HG02623 (cell line): ENCODE results near the gene CAPZB.
"Not testable (repeated sequence)": the region's sequence is repeated elsewhere in the genome, so short reads cannot be mapped to it uniquely, and the experiment has no call there.

Experiments
- ATAC-seq: cut with Tn5 transposase; IDR thresholded peaks from one replicate; pipeline ENCODE4 v1.9.1; 2021; ENCODE audit warnings: moderate library complexity; ENCODE audit not compliant: unreplicated experiment

CAPZB gene

GRCh38 chr1:19499887-19500286 is 14.5 kb upstream of the CAPZB start:
- ATAC-seq = not testable (repeated sequence)

DNA sequence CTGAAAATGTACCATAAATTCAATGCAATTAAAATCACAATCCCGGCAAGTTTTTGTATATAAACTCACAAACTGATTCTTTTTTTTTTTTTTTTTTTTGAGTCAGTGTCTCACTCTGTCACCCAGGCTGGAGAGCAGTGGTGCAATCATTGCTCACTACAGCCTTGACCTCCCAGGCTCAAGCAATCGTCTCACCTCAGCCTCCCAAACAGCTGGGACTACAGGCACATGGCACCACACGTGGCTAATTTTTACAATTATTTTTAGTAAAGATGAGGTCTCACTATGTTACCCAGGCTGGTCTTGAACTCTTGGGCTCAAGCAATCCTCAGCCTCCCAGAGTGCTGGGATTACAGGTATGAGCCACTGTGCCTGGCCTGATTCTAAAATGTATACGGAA is 12.1 kb upstream of the CAPZB start:
- ATAC-seq = not testable (repeated sequence)

- ATAC-seq = no peak
These were observed 11.2 kb upstream of the CAPZB start for GRCh38 chr1:19496527-19496874.

- no peak for ATAC-seq
These were observed 10.6 kb upstream of the CAPZB start for GRCh38 chr1:19495799-19496526.

- no peak for ATAC-seq
These were observed 9.8 kb upstream of the CAPZB start for GRCh38 chr1:19495000-19495656.

- no peak for ATAC-seq
These were observed 8.2 kb upstream of the CAPZB start for GRCh38 chr1:19493547-19493946.

DNA sequence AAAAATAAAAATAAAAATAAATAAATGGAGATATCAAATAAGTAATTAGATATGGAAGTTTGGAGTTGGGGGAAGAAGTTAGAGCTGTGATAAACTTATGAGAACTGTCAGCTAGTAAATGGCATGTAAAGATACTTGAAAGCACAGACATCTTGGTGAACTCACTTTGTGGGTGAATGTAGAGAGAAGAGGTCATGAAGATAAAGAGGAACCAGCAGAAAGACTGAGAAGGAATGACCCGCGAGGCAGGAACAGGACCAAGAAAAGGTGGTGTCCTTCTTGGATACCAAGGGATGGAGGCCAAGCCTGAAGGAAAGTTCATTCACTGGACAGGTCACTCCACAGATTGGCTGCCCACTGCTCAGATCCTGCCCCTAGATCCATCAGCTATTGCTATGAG is 4.7 kb upstream of the CAPZB start:
- ATAC-seq = no peak

DNA sequence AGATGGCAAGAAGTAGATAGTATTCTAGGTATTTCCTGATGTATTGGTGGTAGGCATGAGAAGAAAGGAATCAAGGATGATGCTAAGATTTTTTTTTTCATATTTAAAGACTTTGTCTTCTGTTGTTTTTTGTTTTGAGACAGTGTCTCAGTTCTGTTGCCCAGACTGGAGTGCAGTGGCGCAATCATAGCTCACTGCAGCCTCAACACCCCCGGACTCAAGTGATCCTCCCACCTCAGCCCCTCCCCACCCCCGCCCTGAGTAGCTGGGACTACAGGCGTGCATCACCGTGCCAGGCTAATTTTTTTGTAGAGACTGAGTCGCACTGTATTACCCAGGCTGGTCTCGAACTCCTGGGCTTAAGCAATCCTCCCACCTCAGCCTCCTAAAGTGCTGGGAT is 2.8 kb upstream of the CAPZB start:
- ATAC-seq = no peak

- ATAC-seq = peak; percentile 16
These were observed 459 bp downstream of the CAPZB start for GRCh38 chr1:19484798-19485361.

DNA sequence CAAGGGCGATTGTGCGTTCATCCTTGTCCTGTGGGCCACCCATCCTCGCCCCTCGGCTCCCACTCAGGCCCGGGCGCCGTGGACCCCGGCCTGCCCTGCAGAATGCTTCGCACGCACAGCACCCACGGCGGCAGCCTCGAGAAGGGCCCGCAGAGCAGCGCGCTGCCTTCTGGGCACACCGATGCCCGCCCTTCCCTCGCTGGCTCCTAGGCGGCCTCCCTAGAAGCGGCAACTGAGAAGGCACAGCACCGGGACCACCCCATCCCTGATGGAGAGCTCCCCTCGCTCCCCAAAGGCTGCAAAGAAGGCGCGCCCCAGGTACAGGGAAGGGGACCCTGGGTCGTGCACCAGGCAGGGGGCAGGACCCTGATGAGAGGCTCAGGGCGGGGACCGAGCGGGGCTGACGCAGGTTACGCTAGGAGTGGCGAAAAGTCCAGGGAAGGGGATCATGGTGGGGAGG is 971 bp downstream of the CAPZB start:
- no peak for ATAC-seq

DNA sequence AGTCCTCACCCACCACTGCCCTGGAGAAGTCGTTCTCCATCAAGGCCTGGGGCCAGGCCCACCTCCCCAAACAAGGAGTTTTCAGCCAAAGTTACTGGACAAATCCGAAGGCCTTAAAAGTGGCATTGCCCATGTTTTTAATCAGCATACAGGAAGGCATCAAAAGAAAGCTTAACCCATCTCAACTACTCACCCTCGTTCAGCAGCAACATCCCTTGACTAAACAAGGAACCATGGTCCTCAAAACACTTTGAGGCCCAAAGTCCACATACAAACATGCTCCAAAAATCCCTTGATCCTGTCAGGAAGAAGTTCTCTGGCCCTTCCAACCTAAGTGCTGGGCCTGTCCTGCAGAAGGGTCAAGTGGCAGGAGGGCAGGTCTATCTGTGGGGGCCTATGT is 1.6 kb downstream of the CAPZB start:
- no peak for ATAC-seq

DNA sequence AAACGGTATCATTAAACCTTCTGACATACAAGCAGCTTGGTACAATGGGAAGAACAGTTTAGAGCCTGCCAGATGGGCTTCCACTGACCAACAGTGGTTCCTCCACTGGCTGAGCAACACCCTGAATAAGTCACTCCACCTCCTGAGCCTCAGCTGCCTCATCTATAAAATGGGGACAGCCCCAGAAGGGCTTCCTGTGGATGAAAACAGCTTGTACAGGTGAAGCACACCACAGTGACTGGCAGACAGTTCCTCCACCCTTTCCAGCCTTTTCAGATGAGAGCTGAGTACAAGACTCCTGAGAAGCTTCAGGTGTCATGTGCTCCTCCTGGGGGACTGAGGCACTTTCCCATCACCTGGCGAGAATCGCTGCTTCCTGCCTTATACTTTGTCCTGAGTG is 2.1 kb downstream of the CAPZB start:
- ATAC-seq = no peak

GRCh38 chr1:19481826-19482398 is 3.4 kb downstream of the CAPZB start:
- ATAC-seq = no peak

DNA sequence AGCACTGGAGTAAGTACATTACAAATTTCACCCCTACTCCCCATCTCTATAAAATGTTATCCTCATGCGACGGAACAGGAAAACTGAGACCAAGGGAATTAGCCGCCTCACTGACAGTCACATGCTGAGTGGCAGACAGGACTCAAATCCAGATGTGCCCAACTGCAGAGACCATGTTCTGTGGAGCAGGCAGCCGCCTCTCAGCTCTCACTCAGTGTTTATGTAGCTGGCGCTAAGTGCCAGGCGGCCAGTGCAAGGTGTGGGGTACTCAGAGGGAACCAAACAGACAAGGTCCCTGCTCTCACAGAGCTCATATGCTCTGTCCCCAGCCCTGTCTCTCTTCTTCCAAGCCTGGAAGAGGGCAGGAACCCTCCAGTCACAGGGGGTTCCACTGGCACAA is 5.1 kb downstream of the CAPZB start:
- ATAC-seq = no peak

- no peak for ATAC-seq
These were observed 5.8 kb downstream of the CAPZB start for GRCh38 chr1:19479351-19480120.

GRCh38 chr1:19478322-19478721 is 7.0 kb downstream of the CAPZB start:
- ATAC-seq = no peak

- ATAC-seq = no peak
These were observed 7.8 kb downstream of the CAPZB start for GRCh38 chr1:19477284-19478249.

- no peak for ATAC-seq
These were observed 8.7 kb downstream of the CAPZB start for GRCh38 chr1:19476450-19477190.

DNA sequence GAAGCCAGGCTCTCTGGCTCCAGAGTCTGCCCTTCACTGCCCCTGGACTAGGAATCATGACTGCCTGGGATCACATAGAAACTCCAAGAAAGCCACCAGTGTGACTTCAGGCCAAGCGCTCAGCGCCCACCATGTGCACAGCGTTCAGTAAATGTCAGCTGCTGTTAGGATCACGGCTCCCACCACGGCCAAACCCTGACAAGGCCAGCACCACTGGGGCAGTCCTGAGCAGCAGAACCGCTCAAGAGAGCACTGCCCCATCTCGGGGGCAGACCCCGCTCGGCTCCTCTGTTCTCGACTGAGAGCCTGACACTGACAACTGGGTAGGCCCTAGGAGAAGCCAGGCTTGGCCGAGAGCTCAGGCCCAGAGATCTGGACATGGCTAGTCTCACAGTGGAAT is 10.0 kb downstream of the CAPZB start:
- ATAC-seq = no peak
